HG02571 (cell line): ENCODE data around the gene KIF21B.

ENCODE experiments used
- ATAC-seq: cut with Tn5 transposase; IDR thresholded peaks from one replicate; pipeline ENCODE4 v1.9.1; 2021; ENCODE audit warnings: mild to moderate bottlenecking, moderate library complexity; ENCODE audit not compliant: unreplicated experiment

The KIF21B gene

GRCh38 chr1:201020040-201020591 is 3.4 kb downstream of the KIF21B start:
- ATAC-seq: no peak

- ATAC-seq: peak; percentile 57
Measured at GRCh38 chr1:201019321-201019977, 4.1 kb downstream of the KIF21B start.

DNA sequence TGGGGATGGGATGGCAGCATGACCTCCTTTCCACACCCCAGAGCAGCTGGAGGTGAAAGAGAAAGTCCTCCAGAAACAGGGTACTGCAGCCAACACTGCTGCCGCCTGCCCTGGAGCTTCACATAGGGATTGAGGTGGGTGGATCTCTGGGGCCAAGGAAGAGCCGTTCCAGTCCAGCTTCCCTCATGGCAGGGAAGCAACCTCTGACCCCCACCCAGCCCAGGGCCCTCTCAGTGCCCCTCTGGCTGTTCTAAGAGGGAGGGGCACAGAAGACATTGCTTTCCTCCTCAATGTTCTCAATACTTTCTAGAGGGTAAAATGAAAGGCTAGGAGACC is 5.7 kb downstream of the KIF21B start:
- ATAC-seq: no peak

DNA sequence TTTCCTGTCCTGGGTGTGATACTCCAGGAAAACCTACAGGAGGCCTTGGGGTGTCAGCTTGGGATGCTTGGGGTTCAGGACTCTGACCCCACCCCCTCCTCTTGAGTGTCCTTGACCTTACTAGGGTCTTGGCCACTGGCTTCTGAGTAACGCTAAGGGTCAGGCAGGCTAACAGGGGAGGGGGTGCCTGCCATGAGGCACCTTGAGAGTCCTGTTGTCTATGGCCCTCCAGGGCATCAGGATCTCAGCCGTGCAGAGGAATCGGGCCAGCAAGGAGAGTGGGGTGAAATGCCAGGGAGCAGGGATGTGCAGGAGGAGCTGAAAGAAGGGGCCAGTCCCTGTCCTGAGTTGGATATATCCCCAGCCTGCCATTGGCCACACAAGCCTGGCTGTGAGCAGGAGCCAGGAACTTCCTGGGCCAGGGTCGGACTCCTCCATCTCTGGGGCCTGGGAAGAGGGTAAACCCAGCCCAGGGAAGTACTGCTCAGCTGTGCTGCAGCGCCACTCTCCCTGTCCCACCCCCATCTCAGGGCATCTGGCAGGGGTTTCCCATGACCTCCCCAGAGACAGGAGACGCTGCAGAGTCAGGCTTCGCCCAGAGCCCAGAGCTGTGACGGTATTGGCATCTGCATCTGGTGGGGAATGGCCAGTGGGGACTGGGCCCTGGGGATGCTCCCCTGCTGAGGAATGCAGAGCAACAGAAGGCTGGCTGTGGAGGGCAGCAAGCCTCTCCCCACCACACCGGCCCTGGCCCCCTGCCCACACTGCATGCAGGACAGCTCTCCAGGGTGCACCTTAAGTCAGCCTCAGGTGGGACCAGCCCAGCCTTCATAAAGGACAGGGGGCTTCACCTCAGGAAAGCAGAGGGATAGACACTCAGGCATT is 6.3 kb downstream of the KIF21B start:
- peak; percentile 31 for ATAC-seq

DNA sequence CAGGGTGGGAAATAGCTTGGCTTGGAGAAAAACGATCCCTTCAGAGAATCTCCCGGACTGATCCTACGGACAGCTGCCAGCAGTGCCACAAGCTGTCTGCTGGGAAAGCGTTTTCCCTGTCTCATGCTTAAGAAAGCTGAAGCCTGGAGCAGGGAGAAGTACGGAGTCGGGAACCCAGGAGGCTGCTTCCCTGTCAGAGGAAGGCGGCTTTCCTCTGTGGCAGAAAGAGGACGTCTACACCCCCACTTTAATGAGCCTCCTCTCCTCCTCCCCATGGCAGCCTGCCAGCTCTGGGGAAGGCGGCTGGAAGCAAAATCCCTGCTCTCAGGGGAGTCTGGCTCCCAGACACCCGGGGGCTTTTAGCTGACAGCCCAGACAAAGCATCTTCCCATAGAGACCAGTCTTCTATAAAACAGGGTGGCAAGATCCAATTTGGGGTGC is 7.3 kb downstream of the KIF21B start:
- ATAC-seq: no peak

GRCh38 chr1:201015551-201016091 is 7.9 kb downstream of the KIF21B start:
- ATAC-seq: no peak

GRCh38 chr1:201014816-201015200 is 8.7 kb downstream of the KIF21B start:
- ATAC-seq: no peak

GRCh38 chr1:201013991-201014815 is 9.3 kb downstream of the KIF21B start:
- no peak for ATAC-seq

GRCh38 chr1:201013031-201013485 is 10.5 kb downstream of the KIF21B start:
- no peak for ATAC-seq

DNA sequence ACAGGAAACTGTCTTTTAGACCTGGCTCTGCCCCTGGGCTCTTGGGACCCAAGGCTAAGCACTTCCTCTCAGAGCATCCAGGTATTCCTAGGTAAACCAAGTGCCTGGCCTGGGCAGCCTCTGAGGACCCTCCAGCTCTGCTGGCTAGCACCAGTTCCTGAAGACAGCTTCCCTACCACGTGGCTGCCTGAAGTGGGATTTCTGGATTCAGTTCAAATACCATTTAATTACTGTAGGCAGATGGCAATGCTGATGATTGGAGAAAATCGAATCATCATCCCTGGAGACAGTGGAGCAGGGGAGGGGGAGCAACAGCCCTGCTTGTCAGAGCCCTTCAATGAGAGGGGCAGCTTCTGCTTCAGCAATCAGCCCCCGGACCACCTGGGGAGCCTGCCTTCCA is 11.9 kb downstream of the KIF21B start:
- no peak for ATAC-seq

DNA sequence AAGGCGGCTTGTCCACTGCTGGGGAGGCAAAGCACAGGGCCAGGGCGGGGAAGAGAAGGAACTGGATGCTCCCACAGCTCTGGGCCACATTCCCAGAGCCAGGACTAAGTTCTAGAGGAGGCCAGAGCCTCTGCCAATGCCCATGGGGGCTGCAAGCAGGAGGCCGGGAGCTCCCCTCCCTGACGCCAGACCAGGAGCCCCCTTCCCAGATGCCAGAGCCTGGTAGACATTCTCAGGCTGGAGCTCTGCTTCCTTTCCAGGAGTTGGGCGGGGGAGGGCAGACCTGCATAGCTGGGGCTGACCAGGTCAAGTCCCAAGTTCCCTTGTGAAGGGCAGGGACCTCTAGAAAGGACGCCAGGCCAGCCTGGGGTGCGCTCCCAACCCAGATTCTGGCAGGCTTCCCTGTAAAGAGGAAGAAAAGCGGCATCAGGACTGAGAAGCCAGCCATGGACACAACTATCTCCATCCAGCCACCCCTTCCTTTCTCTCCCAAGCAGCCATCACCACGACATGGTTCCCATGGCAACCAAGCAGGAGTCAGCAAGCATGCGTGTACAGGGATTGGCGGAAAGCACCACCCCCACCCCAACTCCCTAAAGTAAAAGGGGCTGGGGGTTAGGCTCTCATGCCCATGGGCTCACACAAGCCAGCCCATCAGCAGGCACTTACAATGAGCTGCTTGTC is 13.4 kb downstream of the KIF21B start:
- ATAC-seq: no peak

DNA sequence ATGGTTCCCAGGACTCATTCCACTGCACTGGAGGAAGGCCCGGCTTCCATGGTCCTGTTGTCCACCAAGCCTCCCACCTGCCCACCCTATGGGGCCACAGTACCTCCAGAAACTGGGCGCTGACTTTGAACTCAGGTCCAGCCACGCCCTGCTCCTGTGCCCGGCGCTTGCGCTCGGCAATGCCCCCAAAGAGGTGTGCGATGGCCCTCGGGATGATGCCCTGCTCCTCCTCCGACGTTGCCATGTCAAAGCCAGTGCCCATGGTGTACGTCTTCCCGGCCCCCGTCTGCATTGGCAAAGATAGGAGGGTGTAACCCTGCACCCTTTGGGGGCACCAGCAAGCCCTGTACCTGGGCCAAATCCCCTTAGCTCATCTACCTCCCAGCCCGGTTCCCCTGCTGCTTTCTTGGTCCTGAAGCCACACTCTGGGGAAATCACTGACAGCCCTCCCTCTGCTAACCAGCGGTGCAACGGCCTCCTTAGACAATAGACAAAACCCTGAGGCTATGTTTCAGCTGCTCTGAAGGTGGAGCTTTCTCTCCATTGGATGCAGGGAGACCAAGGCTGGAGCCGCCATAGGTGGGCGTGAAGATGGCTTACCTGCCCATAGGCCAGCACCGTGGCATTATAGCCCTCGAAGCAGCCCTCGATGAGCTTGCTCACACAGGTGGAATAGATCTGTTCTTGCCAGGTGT is 14.7 kb downstream of the KIF21B start:
- ATAC-seq: no peak

DNA sequence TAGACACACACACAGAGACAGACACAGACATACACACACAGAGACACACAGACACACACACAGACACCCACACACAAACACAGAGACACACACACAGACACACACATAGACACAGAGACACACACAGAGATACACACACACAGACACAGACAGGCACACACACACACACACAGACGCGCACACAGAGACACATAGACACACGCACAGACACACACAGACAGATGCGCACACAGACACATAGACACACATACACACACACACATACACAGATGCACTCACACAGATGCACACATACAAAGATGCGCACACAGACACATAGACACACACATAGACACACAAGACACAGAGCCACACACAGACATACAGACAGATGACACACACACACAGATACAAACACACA is 16.0 kb downstream of the KIF21B start:
- ATAC-seq: no peak

- ATAC-seq: no peak
Measured at GRCh38 chr1:201006450-201006849, 17.1 kb downstream of the KIF21B start.

- ATAC-seq: no peak
Measured at GRCh38 chr1:201004732-201005131, 18.8 kb downstream of the KIF21B start.

GRCh38 chr1:201004154-201004553 is 19.4 kb downstream of the KIF21B start:
- no peak for ATAC-seq

- ATAC-seq: no peak
Measured at GRCh38 chr1:201002510-201002909, 21.0 kb downstream of the KIF21B start.

DNA sequence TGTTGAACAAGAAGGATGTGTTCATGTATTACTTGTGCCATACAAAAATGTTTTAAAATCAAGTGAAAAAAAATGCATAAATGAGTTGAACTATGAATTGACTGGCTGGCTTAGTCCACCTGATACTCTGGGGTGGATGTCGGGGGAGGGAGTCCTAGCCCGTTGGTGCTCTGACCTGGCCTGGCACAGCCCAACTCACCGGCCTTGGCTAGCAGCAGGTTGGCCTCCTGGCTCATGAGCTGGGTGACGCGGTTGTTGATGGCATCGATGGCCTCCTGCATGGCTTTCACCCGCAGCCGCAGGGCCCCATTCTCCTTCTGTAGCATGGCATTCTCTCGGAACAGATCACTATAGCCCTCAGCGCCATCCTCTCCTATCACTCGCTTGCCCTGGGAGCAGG is 21.6 kb downstream of the KIF21B start:
- no peak for ATAC-seq

GRCh38 chr1:201000391-201000790 is 23.1 kb downstream of the KIF21B start:
- ATAC-seq: no peak

- no peak for ATAC-seq
Measured at GRCh38 chr1:200999667-201000066, 23.8 kb downstream of the KIF21B start.
